Activated CD8-positive, alpha-beta memory T cell treated with anti-CD3 and anti-CD28 coated beads for 1 hour (primary cell): ENCODE results near the gene MRPL16.
"Not testable (repeated sequence)": the region's sequence is repeated elsewhere in the genome, so short reads cannot be mapped to it uniquely, and the experiment has no call there.

ENCODE experiments used
- DNase-seq, 2 donors: peaks; one replicate each; pipeline ENCODE4 v3.0.0-alpha.2; 2020; ENCODE audit warnings: low read depth in 1 of 2; ENCODE audit errors: extremely low read depth in 1 of 2

MRPL16 gene

DNA sequence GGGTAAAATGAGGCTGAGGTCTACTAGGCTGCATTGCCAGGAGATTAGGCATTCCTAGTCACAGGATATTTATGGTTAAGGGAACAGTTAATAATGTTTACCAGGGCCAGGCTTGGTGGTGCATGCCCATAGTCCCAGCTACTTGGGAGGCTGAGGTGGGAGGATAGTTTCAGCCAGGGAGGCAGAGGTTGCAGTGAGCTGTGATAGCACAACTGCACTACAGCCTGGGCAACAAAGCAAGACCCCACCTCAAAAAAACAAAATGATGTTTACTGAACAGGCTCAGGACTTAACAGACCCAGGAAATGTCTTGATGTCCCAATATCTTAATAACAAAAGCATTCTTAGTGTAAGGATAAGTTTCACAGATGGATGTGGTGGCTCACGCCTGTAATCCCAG, 2.8 kb upstream of the MRPL16 start:
- DNase-seq = no peak

DNA sequence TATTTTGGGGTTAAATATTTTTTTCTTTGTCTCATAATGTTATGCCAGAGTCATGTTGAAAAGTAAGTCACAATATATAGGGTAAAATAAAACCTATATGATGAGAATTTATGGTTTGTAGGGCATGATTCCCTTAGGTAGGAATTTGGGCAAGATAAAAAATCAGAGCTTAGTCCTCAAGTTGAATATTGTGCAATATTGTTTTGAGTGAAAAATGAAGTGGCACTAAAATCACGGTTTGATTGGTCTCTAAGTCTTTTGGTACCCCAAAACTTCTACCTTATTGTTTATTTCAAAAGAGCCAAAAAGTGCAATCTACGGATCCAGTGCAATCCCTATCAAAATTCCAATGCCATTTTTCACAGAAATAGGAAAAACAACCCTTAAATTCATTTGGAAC, 1.6 kb upstream of the MRPL16 start:
- DNase-seq = no peak

GRCh38 chr11:59810911-59811259, 307 bp upstream of the MRPL16 start:
- no peak for DNase-seq

DNA sequence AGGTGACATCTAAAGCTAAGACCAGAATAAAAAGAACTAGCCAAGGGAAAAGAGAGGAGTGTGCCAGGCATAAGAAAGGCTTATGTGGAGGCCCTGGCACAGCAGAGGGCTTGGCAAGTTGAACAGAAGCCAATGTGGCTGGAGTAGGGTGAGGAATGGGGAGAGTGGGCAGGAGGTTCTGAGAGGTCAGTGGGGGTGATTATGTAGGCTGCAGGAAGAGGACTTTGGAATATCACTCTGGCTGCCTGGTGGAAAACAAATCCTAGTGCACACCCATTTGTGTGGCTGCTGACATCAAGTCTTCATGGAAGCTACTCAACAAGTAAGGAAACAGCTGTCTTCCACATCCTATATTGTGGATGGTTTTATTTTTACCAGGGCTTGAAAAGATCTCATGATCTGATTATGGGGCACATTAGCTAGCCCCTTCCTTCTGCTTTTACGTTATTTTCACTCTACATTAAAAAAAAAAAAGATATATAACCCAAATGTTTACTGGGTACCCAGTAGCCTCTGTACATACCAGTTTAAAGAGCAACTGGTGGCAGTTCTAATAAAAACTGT, 3.4 kb downstream of the MRPL16 start:
- DNase-seq = no peak

DNA sequence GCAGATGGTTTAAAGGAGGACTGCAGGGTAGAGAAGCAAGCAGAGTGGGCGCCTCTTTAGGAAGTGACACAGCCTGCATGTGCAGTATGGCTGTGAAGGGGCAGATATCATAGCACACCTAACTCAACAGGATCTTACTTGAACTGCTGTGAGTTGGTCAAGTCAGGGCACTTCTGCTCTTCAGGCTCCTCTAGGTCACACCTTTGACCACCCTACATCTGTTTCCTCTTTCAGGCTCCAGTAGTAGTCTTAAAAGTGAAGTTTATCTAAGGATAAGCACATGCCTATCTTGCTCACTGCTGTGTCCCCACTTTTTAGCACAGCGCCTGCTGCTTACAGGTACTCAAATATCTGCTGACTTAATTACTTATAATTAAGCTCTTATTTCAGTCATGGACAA, 6.5 kb downstream of the MRPL16 start:
- DNase-seq = no peak

- DNase-seq = no peak
Observed at GRCh38 chr11:59802639-59803176, 7.9 kb downstream of the MRPL16 start.

- DNase-seq = no peak
Observed at GRCh38 chr11:59801981-59802638, 8.5 kb downstream of the MRPL16 start.

DNA sequence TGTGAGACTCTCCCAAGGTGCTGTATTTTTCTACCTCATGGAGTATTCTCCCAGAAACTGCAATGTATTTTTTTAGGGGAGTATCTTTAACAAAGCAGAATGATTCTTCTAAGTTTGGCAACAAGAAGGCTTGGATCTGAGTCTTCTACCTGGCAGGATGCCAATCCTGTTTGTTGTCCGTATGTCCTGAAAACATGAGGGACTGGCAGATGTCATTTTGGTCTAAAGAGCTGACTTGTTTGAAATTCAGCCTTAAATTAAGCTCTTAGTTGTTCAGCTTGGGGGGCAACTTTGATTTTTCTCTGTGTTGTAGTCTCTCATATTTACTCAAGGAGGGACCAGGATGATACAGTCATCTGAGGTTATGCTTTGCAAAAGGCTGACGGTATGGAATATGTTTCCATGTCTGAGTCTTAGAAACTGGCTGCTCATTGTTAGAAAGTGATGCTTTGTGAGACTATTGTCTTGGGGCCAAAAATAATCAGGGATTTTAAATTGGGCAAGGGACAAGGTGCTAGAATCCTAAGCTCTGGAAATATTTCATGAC, 9.3 kb downstream of the MRPL16 start:
- no peak for DNase-seq

GRCh38 chr11:59800390-59801025, 10.1 kb downstream of the MRPL16 start:
- no peak for DNase-seq

DNA sequence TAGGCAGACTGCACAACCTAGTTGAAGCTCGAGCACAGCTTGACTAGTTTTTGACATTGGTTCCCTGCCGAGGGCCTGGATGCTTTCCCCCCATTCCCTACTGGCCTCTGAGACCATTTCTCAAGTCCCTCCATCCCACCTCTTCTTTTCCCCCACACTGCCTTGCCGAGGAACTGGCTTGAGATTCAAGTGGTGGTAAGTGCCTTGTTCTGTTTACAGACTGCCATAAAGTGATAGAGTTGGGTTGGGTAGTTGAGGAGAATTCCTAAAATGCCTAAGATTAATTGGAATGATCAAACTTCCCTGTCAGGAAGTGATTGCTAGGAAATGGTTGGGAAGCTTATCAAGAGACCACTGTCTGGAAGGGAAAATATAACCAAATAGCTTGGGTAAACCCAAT, 16.2 kb downstream of the MRPL16 start:
- no peak for DNase-seq

- no peak for DNase-seq
Observed at GRCh38 chr11:59792507-59792906, 18.1 kb downstream of the MRPL16 start.

DNA sequence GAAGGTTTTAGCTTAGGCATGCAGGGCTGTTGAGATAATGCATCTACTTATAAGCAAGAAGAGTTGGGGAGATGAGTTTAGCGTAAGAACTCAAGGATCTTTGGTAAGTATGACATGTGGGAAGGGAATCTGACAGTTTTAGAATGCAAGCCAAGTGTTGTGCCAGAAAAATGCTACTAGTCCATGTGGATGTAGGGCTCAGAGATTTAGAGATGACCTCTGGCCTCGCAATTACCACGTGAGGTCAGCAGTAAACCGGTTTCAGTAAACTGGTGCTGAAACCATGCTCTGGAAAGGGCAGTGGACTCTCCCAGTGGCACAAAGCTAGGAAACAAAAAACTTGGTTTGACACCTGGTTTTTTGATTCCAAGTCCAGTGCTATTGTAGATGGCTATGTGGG, 18.9 kb downstream of the MRPL16 start:
- no peak for DNase-seq

- DNase-seq = no peak
Observed at GRCh38 chr11:59787816-59788215, 22.8 kb downstream of the MRPL16 start.

- DNase-seq = no peak
Observed at GRCh38 chr11:59787255-59787588, 23.4 kb downstream of the MRPL16 start.

DNA sequence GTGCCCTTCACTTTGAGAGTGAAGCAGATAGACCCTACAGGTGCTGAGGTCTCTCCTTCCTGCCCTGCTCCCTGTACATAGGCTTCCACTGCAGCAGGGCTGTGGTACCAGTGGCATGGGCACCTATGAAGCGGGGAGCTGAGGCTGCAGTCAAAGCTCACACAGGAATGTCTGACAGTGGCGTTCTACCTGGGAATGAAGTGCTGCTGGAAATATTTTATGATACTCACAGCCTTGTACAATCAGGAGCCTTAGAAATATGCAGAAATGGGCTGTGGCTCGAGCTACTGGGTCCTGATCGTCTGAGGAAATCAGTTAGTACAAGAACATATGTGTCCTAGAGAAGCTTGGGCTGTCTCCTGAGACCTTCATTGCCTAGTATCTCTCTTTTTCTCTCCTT, 24.8 kb downstream of the MRPL16 start:
- no peak for DNase-seq

GRCh38 chr11:59784441-59784840, 26.1 kb downstream of the MRPL16 start:
- not testable (repeated sequence) for DNase-seq

DNA sequence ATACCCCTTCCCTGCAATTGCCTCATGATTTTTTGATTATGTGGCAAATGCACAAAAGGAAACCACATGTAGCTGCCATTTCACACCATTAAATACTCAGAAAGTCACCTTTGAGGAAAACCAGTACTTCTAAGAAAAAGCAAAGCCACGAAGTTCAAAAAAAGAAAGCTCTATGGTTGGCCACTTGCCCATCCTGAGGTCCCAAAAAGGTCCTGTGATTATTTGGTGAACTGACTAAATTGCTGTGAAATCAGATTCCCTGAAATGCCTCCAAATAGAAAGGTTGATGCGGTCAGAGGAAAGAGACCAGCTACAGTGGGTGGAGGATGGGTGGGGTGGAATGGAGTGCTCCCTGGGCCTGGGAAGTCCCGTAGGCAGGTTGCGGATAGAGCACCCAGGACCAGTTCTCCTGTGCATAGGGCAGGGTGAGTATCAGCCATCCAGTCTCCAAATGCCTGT, 26.9 kb downstream of the MRPL16 start:
- no peak for DNase-seq

DNA sequence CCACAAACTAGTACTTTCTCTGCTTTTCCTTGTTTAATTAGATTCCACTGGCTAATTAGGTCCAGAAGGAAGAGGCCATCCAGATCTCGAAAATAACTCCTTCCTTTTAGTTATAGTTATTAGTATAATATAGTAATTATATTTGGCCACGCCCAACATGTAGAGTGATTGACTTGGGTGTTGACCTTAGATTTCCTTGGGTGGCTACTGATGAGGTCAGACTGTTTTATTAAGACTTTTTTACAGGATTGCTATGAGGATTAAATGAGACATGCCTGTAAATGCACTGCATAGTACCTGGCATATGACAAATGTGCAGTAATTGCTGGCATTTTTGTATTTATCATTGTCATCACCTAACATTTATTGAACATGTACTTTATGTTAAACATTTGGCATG, 28.5 kb downstream of the MRPL16 start:
- DNase-seq = no peak

DNA sequence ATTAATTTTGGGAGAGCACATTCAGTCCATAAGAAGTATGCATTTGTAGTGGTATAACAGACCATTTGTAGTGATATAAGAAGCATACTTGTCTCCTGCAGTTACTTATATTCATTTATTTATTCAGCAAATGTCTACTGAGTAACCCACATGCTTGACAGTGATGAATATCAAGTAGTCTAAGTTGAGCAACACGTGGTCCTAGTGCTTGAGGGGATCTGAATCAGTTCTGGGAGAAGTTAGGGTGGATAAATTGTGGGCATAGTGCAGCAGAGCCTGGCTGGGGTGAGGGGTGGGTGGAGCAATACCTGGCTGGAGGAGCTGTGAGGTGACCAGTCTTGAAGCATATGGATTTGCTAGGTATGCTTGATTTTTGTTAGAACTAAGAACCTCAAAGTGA, 31.1 kb downstream of the MRPL16 start:
- no peak for DNase-seq

GRCh38 chr11:59778122-59778521, 32.5 kb downstream of the MRPL16 start:
- DNase-seq = no peak

GRCh38 chr11:59777104-59777503, 33.5 kb downstream of the MRPL16 start:
- DNase-seq = no peak
